SIG-M5 treated with dmso at 0.1 percent for 504 hours (cell line): ENCODE results near the gene BTBD1.
"Not testable (repeated sequence)": the region's sequence is repeated elsewhere in the genome, so short reads cannot be mapped to it uniquely, and the experiment has no call there.

Experiments used
- DNase-seq: peaks from one replicate; lab custom pipeline; 2025; ENCODE audit not compliant: unreplicated experiment; lab: John Stamatoyannopoulos, UW

The BTBD1 gene

GRCh38 chr15:83061680-83062079 is 5.4 kb downstream of the BTBD1 start:
- DNase-seq, result no peak

- DNase-seq, result no peak
These were observed 9.2 kb downstream of the BTBD1 start for GRCh38 chr15:83057696-83058376.

GRCh38 chr15:83057002-83057401 is 10.1 kb downstream of the BTBD1 start:
- no peak for DNase-seq

GRCh38 chr15:83053151-83053550 is 13.9 kb downstream of the BTBD1 start:
- peak; percentile 16 for DNase-seq

GRCh38 chr15:83046558-83047127 is 20.4 kb downstream of the BTBD1 start:
- no peak for DNase-seq

- DNase-seq, result no peak
These were observed 22.9 kb downstream of the BTBD1 start for GRCh38 chr15:83044156-83044555.

GRCh38 chr15:83039206-83039605 is 27.8 kb downstream of the BTBD1 start:
- DNase-seq, result no peak

GRCh38 chr15:83036253-83036652 is 30.8 kb downstream of the BTBD1 start:
- no peak for DNase-seq

GRCh38 chr15:83031234-83031633 is 35.8 kb downstream of the BTBD1 start:
- DNase-seq, result not testable (repeated sequence)

- no peak for DNase-seq
These were observed 37.0 kb downstream of the BTBD1 start for GRCh38 chr15:83030021-83030420.

GRCh38 chr15:83018436-83018835 is 48.6 kb downstream of the BTBD1 start:
- DNase-seq, result no peak

- no peak for DNase-seq
These were observed 50.1 kb downstream of the BTBD1 start for GRCh38 chr15:83016906-83017305.

GRCh38 chr15:83015361-83015760 is 51.7 kb downstream of the BTBD1 start:
- DNase-seq, result no peak

GRCh38 chr15:83014205-83014653 is 52.8 kb downstream of the BTBD1 start:
- no peak for DNase-seq

GRCh38 chr15:83012636-83013035 is 54.4 kb downstream of the BTBD1 start:
- DNase-seq, result no peak

- DNase-seq, result no peak
These were observed 55.0 kb downstream of the BTBD1 start for GRCh38 chr15:83012076-83012426.

- DNase-seq, result peak; percentile 81
These were observed 55.6 kb downstream of the BTBD1 start, which contains the start of gene C15orf40 for GRCh38 chr15:83011271-83012075. C15orf40 (minus strand) TSS chr15:83011639; CDS start chr15:83011607, 32 bp downstream.

- peak; percentile 71 for DNase-seq
These were observed 56.3 kb downstream of the BTBD1 start for GRCh38 chr15:83010709-83011270.

- not testable (repeated sequence) for DNase-seq
These were observed 66.4 kb downstream of the BTBD1 start for GRCh38 chr15:83000672-83001031.

GRCh38 chr15:82999905-83000671 is 67.0 kb downstream of the BTBD1 start:
- peak; percentile 68 for DNase-seq

GRCh38 chr15:82999426-82999825 is 67.6 kb downstream of the BTBD1 start:
- no peak for DNase-seq
